ENCODE data around the gene MARCHF9.
"Not testable (repeated sequence)": the region's sequence is repeated elsewhere in the genome, so short reads cannot be mapped to it uniquely, and the experiment has no call there.

The MARCHF9 gene

DNA sequence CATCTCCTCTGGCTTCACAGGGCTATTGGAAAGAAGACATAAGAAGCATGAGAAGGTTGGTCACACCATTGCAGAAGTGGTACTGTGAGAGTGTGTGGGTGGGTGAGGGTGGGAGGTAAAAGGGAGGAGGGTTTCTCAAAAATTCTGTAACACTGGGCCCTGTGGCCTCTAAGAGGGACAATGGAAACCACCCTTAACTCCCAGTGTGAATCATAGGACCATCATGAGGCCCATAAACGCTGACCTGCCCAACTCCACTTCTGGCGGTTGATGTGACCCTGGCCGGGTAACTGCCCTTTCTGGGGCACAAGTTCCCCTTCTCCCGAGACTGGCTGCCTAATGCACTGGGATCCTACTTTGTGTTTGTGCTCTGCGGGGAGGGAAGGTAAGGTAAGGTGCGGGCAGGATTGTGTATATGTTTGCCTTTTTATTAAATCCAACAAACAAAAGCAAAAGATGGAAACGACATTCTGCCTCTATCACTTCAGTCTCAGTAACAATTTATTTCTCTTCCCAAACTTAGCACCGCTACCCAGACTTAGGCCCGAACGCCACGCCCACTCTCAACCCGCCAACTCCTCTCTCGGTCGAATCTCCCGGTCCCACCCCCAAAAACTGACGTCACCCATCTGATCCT lies 16.5 kb downstream of the MARCHF9 start:
- peak; percentile 87 for DNase-seq (ENCODE audit: low spot score)

DNA sequence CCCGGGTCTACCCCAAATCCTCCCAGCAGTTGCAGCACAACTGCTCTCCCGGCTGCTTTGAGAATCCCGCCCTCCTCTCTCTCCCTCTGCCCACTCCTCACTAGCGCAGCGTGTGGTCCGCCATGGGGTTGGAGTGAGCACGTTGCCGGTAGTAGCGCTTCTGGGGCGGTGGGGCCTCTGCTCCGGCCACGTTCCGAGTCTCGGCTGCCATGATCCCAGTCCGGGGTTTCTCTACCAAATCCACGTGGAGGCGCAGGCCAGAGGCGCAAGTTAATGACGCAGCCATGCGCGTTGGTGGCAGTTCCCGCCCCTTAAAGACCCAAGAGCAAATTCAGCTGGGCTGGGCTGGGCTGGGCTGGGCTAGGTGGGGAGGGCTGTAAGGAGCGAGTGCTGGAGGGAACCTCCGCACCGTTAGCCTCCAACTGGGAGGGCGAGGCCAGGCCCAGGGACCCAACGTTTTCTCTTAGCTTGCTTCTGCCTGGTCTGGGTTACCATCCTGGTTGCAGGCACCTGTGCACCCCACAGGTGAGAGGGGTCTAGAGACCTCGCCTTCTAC lies 17.0 kb downstream of the MARCHF9 start, which contains the start of gene METTL1:
METTL1 (minus strand) TSS at position 233 of the 556 bp plus-strand sequence; CDS start at position 211, 22 bp downstream.
- DNase-seq (ENCODE audit: low spot score): peak; percentile 92

DNA sequence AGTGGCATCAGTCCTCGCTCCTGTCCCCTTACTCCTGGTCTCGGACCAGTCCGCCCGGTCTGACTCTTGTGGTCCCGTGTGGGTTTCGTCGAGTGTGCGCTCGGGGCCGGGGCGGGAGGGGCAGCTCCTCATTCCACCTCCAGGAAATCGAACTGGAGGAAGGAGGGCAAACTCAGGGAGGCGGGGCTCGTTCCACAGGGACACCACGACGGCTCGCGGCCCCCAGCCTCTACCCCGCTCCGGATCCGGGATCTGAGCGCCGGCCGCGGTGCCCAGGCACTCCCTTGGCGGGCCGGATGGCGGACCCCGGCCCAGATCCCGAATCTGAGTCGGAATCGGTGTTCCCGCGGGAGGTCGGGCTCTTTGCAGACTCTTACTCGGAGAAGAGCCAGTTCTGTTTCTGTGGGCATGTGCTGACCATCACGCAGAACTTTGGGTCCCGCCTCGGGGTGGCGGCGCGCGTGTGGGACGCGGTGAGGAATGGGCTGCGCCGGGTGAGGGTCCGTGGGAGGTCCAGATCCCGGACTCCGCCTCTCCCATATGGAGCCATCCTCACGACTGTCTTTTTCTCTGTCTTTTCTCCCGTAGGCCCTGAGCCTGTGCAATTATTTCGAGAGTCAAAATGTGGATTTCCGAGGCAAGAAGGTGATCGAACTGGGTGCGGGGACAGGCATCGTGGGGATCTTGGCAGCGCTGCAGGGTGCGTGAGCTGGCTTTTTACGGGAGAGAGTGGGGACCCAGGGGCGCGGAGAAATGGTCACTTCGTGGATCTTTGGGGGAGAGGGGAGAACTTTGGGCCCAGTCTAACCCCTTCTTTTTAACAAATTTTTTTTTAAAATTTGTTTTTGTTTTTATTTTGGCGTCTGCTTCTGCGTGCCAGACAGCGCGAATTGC lies 17.8 kb downstream of the MARCHF9 start, which contains the start of gene EEF1AKMT3:
EEF1AKMT3 (plus strand) TSS at position 186 of the 894 bp plus-strand sequence; CDS start at position 297, 111 bp downstream.
- peak; percentile 76 for DNase-seq (ENCODE audit: low spot score)

DNA sequence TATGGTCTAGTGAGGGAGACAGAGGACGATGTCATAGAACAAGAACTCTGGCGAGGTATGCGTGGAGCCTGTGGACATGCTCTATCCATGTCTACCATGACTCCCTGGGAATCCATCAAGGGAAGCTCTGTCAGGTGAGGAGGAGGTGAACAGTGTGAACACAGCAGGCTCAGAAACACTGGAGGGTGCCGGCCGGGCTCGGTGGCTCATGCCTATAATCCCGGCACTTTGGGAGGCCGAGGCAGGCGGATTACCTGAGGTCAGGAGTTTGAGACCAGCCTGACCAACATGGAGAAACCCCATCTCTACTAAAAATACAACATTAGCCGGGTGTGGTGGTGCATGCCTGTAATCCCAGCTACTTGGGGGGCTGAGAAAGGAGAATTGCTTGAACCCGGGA lies 19.7 kb downstream of the MARCHF9 start:
- DNase-seq (ENCODE audit: low spot score): not testable (repeated sequence)

DNA sequence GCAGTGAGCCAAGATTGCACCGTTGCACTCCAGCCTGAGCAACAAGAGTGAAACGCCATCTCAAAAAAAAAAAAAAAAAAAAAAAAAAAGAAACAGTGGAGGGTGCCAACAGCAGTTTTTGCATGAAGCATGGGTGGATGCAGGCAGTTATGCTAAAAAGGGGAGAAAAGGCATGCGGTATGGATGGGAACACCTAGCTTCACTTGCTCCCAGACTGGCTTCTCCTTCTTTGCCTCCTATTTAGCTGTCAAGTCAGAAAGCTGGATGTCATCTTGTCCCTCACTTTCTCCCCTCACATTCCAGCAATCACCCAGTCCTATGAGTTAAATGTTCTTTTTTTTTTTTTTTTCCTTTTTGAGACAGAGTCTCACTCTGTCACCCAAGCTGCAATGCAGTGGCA lies 20.1 kb downstream of the MARCHF9 start:
- no peak for DNase-seq (ENCODE audit: low spot score)

DNA sequence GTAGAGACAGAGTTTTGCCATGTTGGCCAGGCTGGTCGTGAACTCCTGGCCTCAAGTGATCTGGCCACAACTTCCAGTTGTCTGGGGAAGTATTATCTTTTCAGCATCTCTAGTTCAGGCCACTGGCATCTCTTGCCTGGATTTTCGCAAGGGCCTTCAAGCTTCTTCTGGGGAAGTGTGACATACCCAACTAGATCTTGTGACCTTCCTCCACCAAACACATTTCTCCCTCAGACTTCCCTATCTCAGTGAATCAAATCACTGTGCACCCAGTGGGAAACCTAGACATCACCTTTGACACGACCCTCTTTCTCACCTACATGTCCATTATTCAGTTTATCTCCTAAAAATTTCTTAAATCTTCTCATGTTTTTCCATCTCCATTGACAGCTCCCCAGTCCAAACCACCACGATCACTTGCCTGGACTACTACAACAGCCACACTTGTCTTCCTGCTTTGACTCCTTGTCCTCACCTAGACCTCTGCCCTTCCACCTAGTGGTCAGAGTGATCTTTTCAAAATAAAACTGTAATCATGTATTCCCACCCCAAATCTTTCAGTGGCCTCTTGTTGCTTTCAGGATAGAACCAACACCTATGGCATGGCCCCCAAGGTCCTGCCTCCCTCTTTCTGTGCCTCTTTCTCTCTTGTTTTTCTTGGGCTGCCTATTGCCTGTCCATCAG lies 20.8 kb downstream of the MARCHF9 start:
- no peak for DNase-seq (ENCODE audit: low spot score)

DNA sequence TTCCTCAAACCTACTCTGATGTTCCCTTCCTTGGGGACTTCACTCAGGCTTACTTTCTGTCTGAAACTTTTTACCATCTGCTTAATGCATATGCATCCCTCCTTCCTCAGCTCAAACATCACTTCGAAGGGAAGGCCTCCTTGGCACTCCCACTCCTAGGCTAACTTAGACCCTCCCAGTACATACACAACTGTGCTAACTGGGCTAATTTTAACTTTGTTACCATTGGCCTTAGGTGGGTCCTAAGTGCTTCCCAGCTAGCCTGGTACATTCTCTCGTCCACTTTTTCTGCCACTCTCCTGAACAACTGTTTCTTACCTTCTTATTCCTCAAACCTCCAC lies 21.3 kb downstream of the MARCHF9 start:
- DNase-seq (ENCODE audit: low spot score): no peak

DNA sequence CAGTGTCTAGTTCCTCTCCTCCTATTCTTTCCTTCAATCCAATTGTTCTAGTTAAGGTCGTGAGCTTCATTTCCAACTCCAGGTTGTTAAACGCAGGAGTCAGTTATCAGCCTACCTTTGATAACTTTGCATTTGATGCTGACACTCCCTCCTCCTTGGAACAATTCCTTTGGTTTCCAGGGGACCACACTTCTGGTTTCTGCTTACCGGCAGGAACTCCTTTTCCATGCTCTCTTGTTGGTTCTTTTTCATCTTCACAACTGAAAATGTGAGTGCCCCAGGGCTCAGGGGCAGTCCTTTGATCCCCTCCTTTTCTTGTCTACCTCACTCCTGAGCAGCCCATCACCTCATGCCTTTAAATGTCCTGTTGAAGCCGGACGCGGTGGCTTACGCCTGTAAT lies 22.5 kb downstream of the MARCHF9 start:
- DNase-seq (ENCODE audit: low spot score): no peak

DNA sequence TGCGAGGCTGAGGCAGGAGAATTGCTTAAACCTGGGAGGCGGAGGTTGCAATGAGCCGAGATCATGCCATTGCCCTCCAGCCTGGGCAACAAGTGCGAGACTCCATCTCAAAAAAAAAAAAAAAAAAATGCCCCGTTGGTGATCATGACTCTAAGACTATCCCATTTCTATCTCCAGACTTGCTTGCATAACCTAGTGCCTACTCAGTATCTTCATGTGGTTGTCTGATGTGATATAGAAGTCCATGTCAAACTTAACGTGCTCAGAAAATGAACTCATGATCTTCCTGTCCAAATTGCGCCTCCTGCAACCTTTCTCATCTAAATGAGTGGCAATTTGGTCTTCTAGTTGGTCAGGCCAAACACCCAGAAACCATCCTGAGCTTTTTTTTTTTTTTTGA lies 23.0 kb downstream of the MARCHF9 start:
- no peak for DNase-seq (ENCODE audit: low spot score)

DNA sequence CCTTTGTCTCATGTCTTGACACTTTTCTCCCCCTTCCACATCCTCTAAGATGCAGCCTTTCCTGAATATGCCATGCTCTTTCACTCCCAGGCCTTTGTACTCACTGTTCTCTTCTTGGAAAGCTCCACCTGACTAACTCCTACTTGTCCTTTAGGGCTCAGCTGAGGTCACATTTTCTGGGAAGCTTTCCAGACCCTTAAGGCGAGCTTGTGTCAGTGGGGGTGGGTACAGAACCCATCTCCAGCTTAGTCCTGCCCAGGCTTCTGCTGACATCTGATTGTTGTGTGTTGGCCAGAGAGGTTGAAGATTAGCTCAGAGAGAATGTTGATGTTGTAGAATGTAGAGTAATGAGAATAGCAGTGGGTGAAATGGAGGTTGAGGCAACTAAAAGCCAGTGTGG lies 24.8 kb downstream of the MARCHF9 start:
- no peak for DNase-seq (ENCODE audit: low spot score)

DNA sequence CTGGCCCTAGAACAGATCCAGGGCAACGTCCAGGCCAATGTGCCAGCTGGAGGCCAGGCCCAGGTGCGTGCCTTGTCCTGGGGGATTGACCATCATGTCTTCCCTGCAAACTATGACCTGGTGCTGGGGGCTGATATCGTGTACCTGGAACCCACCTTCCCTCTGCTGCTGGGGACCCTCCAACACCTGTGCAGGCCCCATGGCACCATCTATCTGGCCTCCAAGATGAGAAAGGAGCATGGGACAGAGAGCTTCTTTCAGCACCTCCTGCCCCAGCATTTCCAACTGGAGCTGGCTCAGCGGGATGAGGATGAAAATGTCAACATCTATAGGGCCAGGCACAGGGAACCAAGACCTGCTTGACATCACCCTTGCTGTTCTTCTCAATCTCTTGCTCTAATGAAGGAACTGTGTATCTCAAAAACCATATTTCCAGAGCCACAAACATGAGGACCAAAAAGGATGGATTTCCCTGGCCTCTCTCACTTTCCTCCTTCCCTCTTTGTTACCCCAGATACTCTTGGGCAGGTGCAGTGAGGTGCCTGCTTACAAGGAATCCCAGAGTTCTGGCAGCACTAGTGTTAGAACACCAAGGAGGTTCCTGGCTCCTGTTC lies 25.5 kb downstream of the MARCHF9 start:
- no peak for DNase-seq (ENCODE audit: low spot score)

DNA sequence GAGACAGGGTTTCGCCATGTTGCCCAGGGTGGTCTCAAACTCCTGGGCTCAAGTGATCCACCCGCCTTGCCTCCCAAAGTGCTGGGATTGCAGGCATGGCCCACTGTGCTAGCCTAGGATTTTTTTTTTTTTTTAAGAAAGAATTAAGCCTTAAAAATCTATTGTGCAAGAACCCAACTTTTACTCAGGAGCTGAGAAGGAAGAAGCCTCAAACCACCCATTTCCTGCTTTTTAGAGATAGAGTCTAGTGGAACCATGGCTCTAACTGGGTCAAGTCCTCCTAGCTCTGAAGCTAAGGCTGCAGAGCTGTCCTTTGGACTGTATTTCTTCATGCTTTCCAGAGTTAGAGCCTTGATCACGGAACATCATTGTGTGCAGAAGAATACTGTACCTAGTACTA lies 26.3 kb downstream of the MARCHF9 start:
- no peak for DNase-seq (ENCODE audit: low spot score)

DNA sequence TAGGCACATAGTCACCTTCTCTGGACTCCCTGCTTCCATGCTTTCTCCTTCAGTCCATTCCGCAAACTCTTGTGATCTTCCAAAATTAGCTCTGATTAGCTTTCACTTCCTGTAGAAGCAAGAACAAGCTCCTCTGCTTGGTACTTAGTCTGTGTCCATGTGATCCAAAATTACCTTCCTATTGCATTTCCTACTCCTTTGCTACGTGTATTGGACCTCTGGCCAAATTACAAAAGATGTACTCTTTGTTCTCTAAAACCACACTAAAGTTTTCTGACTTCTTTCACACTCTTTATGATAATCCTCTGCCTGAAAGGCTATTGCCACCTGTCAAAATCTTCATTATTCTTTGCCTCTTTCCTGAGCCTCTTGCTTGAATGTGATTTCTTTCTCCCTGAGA lies 26.9 kb downstream of the MARCHF9 start:
- no peak for DNase-seq (ENCODE audit: low spot score)

DNA sequence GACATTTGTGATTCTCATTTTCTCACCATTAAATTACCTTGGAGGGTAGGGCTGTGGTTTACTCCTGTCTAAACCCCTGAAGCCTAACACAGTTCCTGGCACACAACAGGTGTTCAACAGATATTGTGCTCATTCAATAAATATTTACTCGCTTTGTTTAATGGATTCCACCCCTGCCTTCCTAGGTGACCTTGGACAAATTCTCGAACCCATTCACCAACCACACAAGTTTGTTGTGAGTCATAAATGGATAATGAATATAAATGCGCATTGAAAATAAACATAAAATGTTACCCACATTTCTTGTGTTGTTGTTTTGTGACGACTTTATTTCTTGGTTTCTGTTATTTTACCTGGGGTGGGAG lies 27.3 kb downstream of the MARCHF9 start:
- DNase-seq (ENCODE audit: low spot score): no peak

DNA sequence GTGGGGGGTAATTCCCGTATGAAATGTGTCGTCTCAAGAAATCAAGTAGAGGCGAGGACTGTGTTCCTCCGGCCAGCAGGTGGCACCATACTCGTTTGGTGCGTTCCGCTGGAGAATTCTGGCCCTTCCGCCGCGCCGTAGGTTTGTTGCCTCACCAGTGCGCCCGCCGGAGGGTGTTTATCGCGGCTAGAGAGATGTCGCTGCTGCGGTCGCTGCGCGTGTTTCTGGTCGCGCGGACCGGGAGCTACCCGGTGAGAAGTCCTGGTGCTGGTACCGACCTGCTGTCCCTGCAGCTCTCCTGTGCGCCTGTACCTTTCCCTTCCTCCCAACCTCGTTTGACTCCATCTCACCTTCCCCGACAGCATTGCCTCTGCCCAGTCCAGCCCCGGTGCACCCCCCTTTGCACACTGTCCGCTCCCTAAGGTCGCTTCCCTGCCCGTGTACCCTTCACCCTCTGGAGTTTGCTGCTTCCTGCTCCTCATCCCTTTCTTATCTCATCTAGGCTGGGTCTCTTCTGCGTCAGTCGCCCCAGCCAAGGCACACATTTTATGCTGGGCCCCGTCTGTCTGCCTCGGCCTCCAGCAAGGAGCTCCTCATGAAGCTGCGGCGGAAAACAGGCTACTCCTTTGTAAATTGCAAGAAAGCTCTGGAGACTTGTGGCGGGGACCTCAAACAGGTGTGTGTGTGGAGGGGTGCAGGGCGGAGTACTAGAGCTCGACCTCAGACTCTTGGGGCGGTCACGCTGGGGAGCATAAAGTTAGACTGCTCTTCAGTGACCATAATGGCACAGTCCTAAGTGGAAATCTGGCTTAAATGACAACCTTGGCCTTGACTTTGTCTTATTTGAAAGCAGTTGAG lies 27.9 kb downstream of the MARCHF9 start, which contains the start of gene TSFM:
TSFM (plus strand) TSS at position 180 of the 858 bp plus-strand sequence; CDS start at position 195, 15 bp downstream.
- DNase-seq (ENCODE audit: low spot score): peak; percentile 91

DNA sequence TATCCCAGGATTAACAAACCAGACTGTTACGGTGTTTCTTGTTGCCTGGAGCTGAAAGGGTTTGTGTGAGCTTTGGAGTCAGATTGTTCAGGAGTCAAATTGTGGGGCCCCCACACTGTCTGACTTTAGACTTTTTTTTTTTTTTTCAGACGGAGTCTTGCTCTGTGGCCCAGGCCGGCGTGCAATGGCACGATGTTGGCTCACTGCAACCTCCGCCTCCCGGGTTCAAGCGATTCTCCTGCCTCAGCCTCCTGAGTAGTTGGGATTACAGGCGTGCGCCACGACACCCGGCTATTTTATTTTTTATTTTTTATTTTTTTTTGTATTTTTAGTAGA lies 28.5 kb downstream of the MARCHF9 start:
- no peak for DNase-seq (ENCODE audit: low spot score)

DNA sequence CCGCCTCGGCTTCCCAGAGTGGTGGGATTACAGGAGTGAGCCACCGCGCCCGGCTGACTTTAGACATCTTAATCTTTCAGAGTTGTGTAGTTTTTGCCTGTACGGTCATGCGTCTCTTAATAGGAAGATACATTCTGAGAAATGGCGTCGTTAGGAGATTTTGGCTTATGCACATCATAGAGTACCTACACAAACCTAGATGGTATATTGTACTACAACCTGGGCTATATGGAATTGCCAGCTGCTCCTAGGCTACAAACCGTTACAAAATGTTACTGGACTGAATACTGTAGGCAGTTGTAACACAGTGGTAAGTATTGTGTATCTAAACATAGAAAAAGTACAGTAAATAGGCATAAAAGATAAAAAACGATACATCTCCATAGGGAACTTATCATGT lies 29.0 kb downstream of the MARCHF9 start:
- no peak for DNase-seq (ENCODE audit: low spot score)

DNA sequence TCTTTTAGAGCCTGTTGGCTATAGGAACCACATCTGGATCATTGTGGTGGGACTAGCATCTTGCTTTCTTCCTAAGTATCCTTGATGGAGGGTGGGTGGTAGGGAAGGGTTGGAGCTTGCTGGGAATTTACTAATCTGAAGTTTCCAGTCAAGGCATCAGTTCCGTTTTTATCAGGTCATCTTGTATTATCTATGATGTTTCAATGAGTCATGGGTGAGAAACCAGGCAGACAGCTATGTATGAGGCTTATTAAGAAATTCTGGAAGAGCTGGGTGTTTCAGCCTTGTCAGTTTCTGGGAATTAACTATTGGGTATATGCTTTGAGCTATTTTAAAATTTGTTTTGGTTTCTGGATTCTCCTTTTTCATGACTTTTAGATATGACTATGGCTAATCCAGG lies 39.0 kb downstream of the MARCHF9 start:
- DNase-seq (ENCODE audit: low spot score): no peak

DNA sequence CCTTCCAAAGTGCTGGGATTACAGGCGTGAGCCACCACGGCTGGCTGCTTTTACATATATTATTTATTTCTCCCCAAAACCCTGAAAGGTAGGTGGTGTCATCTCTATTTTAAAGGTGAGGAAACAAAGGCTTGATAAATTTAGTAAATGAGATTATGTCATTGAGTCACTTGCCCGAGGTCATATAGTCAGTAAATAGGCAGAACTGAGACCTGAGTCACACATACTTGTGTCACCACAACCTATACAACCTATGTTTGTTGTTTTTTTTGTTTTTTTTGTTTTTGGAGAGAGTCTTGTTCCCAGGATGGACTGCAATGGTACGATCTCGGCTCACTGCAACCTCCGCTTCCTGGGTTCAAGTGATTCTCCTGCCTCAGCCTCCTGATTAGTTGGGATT lies 40.5 kb downstream of the MARCHF9 start:
- DNase-seq (ENCODE audit: low spot score): no peak

DNA sequence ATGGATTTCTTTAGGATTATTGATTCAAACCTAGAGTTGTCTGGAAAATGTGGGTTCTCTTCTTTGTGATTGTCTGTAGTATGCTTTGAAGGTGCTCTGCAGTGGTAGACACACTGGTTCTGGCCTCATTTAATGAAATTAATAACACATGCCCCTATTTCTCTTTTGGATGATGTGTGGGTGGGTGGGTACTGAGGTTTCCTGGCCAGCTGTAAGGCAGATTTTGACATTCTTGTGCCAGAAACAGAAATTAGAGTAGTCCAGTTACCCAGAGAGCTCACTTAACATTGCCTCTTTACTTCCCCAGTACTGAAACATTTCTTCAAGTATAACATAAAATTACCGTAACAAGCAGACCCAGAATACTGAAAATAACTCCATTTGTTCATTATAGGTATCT lies 42.1 kb downstream of the MARCHF9 start:
- DNase-seq (ENCODE audit: low spot score): no peak

DNA sequence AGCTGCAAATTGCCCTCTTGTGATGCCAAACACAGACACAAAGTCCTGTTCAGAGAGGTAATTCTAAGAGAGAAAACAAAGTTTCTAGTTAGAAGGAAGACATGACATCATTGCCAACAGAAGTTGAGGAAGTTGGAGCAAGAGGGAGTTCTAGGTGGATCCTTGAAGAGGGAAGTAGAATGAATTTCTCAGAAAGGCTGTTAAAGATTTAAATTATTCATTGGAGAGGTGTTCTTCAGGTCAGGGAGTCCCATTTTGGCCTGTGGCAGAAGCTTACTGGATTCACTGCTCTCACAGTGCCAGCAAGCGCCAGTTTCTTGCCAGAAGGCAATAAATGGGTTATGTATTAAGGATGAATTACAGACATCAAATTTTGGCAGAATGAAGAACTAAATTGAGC lies 43.0 kb downstream of the MARCHF9 start:
- DNase-seq (ENCODE audit: low spot score): no peak
